ENCODE data around the gene PIEZO2. TPM values are rescaled to one million over a fixed set of nuclear protein-coding genes. Genes with fewer than 3 reads are reported as not detected.

The PIEZO2 gene
- total RNA-seq, 3 donors from 2014 or later (not counting 1 experiment from before 2014, with no cell fraction given): not detected

- Histone ChIP-seq H3K9me3 (ENCODE audit: control insufficient read depth, insufficient read depth, low read length) (no peaks in the 10 kb centered on the region), H3K4me1 (ENCODE audit: control insufficient read depth, insufficient read depth, low read length) (no peaks in the 10 kb centered on the region), H3K27me3 (ENCODE audit: control insufficient read depth, insufficient read depth, low read length) (no peaks in the 10 kb centered on the region), H3K27ac (ENCODE audit: low read length) (no peak overlapping the region), H3K36me3 (ENCODE audit: control insufficient read depth, insufficient read depth, low read length) (no peaks in the 10 kb centered on the region), H3K4me3 (ENCODE audit: low read length) (no peak overlapping the region)
- TF ChIP-seq CTCF (IDR thresholded peaks at IDR 0.05): no peak
- H3K27ac Mint-ChIP-seq: no peak overlapping the region
- H3K4me1 Mint-ChIP-seq: no peaks in the 10 kb centered on the region
- 29% methylated on average over 2 of the region's 4 CpGs for WGBS (ENCODE audit: insufficient coverage)
- peaks cover 0 to 4% of the 10 kb centered on the region in 2 donors for H3K27me3 Mint-ChIP-seq (ENCODE audit: low read depth in 2 of 2)
- intact Hi-C loops (cut with micrococcal nuclease): no loop called here
- no peak overlapping the region for H3K4me3 Mint-ChIP-seq
- no peaks in the 10 kb centered on the region for H3K9me3 Mint-ChIP-seq
- ATAC-seq (no peak), DNase-seq (no peak)
- no peaks in the 10 kb centered on the region for H3K36me3 Mint-ChIP-seq
These were observed 335.0 kb downstream of the PIEZO2 start for GRCh38 chr18:10814336-10814735.

GRCh38 chr18:10805587-10806118 lies 343.7 kb downstream of the PIEZO2 start:
- intact Hi-C loops (cut with micrococcal nuclease): no loop called here
- ATAC-seq (no peak), DNase-seq (no peak)
- H3K36me3 ChIP-seq (ENCODE audit: control insufficient read depth, insufficient read depth, low read length): no peaks in the 10 kb centered on the region
- H3K36me3 Mint-ChIP-seq: no peaks in the 10 kb centered on the region
- H3K4me1 ChIP-seq (ENCODE audit: control insufficient read depth, insufficient read depth, low read length): no peaks in the 10 kb centered on the region
- no peak overlapping the region for H3K27ac ChIP-seq (ENCODE audit: low read length)
- 96% methylated on average over 3 of the region's 3 CpGs for WGBS (ENCODE audit: insufficient coverage)
- no peaks in the 10 kb centered on the region for H3K27me3 Mint-ChIP-seq (ENCODE audit: low read depth in 2 of 2)
- H3K27ac Mint-ChIP-seq: no peak overlapping the region
- H3K4me1 Mint-ChIP-seq: no peaks in the 10 kb centered on the region
- H3K9me3 ChIP-seq (ENCODE audit: control insufficient read depth, insufficient read depth, low read length): no peaks in the 10 kb centered on the region
- no peak for TF ChIP-seq CTCF (IDR thresholded peaks at IDR 0.05)
- no peak overlapping the region for H3K4me3 Mint-ChIP-seq
- no peaks in the 10 kb centered on the region for H3K9me3 Mint-ChIP-seq
- no peaks in the 10 kb centered on the region for H3K27me3 ChIP-seq (ENCODE audit: control insufficient read depth, insufficient read depth, low read length)
- no peak overlapping the region for H3K4me3 ChIP-seq (ENCODE audit: low read length)

DNA sequence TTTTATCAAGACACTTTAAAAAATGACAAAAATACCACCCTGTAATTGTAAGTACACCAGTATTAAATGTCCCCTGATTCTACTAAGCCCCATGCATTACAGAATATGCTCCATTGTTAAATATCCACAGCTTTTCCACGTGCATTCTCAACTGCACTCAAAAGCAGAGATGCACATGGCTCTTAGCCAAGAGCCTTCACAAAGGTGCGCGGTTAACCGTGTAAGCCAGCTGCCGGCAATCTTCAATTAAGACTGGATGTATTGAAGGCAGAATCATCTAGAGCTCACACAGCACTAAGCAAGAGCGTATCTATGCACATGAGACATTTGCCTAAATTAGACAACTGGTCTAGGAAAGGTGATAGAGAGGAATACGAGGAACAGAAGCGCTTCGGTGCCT lies 345.2 kb downstream of the PIEZO2 start:
- Mint-ChIP-seq H3K27ac (no peak overlapping the region), H3K4me3 (no peak overlapping the region), H3K36me3 (no peaks in the 10 kb centered on the region), H3K27me3 (ENCODE audit: low read depth in 2 of 2) (no peaks in the 10 kb centered on the region), H3K9me3 (no peaks in the 10 kb centered on the region), H3K4me1 (no peaks in the 10 kb centered on the region)
- Histone ChIP-seq H3K27me3 (ENCODE audit: control insufficient read depth, insufficient read depth, low read length) (no peaks in the 10 kb centered on the region), H3K4me3 (ENCODE audit: low read length) (no peak overlapping the region), H3K36me3 (ENCODE audit: control insufficient read depth, insufficient read depth, low read length) (no peaks in the 10 kb centered on the region), H3K27ac (ENCODE audit: low read length) (no peak overlapping the region), H3K4me1 (ENCODE audit: control insufficient read depth, insufficient read depth, low read length) (no peaks in the 10 kb centered on the region), H3K9me3 (ENCODE audit: control insufficient read depth, insufficient read depth, low read length) (no peaks in the 10 kb centered on the region)
- DNase-seq (no peak), ATAC-seq (no peak)
- intact Hi-C loops (cut with micrococcal nuclease): no loop called here
- no peak for TF ChIP-seq CTCF (IDR thresholded peaks at IDR 0.05)
- WGBS (ENCODE audit: insufficient coverage): 94% methylated on average over 9 of the region's 9 CpGs
